ENCODE data around the gene MEOX1. TPM values are rescaled to one million over a fixed set of nuclear protein-coding genes. Genes with fewer than 3 reads are reported as not detected.

Gene MEOX1
- total and polyA plus RNA-seq, 2 of the 8 experiments (the other 6 are each of a cell fraction or from before 2014, with no cell fraction given): not detected

DNA sequence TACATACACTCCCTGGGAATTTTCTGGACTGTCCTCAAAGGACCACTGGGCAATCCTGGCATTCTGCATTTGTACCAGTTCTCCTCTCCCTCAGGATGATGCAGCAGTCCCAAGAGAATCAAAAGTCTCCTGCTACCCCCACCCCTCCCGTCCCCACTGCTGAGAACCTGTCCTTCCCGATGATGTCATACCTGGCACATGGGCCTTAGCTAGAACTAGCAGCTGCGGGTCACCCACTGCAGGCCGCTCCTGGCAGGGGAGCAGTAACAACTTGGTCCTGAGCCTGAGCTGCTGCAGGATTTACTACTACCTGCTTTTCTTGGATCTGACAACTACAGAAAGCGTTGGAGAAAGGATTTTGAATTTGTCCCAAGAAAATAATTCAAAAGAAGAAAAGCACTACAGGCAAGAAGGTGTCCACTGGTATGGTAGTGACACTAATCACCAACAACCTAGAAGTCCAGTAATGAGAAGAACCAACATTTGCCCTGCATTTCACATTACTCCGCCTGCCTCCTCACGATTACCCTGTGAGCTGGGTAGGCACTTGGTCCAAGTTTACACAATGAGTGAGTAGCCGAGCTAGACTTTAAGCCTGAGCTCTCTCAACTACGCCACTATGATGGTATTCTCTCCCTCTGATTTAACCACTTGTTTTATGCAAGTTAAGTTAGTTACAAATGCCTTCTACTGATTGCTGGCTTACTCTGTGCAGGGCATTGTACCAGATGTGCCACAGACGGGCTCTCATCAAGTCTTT lies 60.3 kb downstream of the MEOX1 start:
- CTCF ChIA-PET (ENCODE audit: partially characterized antibody): interaction anchor here (0.6 to 2.5 kb wide), 7 partner anchors 23 to 160 kb away, joined by 3 to 10 read pairs (median 5); no protein-coding TSS in a partner anchor
- no peak for FAIRE-seq
- no peak for TF ChIP-seq SAP30 (IDR thresholded peaks at IDR 0.05; ENCODE audit: insufficient read depth, insufficient replicate concordance, low read length)
- TF ChIP-seq, protein P1, sequence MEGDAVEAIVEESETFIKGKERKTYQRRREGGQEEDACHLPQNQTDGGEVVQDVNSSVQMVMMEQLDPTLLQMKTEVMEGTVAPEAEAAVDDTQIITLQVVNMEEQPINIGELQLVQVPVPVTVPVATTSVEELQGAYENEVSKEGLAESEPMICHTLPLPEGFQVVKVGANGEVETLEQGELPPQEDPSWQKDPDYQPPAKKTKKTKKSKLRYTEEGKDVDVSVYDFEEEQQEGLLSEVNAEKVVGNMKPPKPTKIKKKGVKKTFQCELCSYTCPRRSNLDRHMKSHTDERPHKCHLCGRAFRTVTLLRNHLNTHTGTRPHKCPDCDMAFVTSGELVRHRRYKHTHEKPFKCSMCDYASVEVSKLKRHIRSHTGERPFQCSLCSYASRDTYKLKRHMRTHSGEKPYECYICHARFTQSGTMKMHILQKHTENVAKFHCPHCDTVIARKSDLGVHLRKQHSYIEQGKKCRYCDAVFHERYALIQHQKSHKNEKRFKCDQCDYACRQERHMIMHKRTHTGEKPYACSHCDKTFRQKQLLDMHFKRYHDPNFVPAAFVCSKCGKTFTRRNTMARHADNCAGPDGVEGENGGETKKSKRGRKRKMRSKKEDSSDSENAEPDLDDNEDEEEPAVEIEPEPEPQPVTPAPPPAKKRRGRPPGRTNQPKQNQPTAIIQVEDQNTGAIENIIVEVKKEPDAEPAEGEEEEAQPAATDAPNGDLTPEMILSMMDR (IDR thresholded peaks at IDR 0.05; ENCODE audit: control extremely low read depth in 1 of 3, insufficient read depth in 1 of 3, low read depth in 1 of 3, low read length in 3 of 3): no peak
- TF ChIP-seq PHF8 (conservative IDR thresholded peaks at IDR 0.05; ENCODE audit: low read depth, low read length): no peak
- TF ChIP-seq KDM1A (IDR thresholded peaks at IDR 0.05; ENCODE audit: borderline replicate concordance, low read length): no peak
- no peak for TF ChIP-seq YY1 (IDR thresholded peaks at IDR 0.05; ENCODE audit: low read depth, low read length)
- no peak for TF ChIP-seq RFX5 (IDR thresholded peaks at IDR 0.05; ENCODE audit: borderline replicate concordance, low read depth, low read length)
- TF ChIP-seq TAF1 (IDR thresholded peaks at IDR 0.05; ENCODE audit: low read depth, low read length): no peak
- TF ChIP-seq, protein P2, sequence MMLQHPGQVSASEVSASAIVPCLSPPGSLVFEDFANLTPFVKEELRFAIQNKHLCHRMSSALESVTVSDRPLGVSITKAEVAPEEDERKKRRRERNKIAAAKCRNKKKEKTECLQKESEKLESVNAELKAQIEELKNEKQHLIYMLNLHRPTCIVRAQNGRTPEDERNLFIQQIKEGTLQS (IDR thresholded peaks at IDR 0.05; ENCODE audit: insufficient read depth, low read depth, low read length): no peak

More for the DNA sequence above, 60.3 kb downstream of the MEOX1 start:
- Histone ChIP-seq H3K23ac (ENCODE audit: insufficient read length) (no peak overlapping the region), H3K79me1 (ENCODE audit: low read depth, low read length) (no peaks in the 10 kb centered on the region), H3K36me3 (ENCODE audit: control insufficient read depth in 2 of 4, insufficient read depth in 4 of 4, low read length in 3 of 4) (no peaks in the 10 kb centered on the region), H3K4me2 (ENCODE audit: insufficient read depth in 1 of 2, low read depth in 2 of 2, low read length in 2 of 2) (no peak overlapping the region), H2BK5ac (ENCODE audit: low read depth, low read length) (no peak overlapping the region), H2AFZ (ENCODE audit: low read length) (no peak overlapping the region), H3K4ac (replicated peaks; ENCODE audit: insufficient read length, low read depth, low read length) (no peak overlapping the region), H3K9me3 (ENCODE audit: insufficient read depth in 2 of 2, low read depth in 1 of 2, low read length in 1 of 2) (no peaks in the 10 kb centered on the region), H2BK120ac (replicated peaks; ENCODE audit: low read depth, low read length) (no peak overlapping the region), H4K8ac (ENCODE audit: extremely low read depth, insufficient read depth, low read length) (peak overlapping the region; percentile 51; the same call in 1 of the 2 replicates), H2BK15ac (ENCODE audit: low read length) (0 out of 2 replicates have a peak overlapping the region, but pooled peaks have one; percentile 19), H3K9ac (replicated peaks in 1 of 4; ENCODE audit: extremely low read depth in 1 of 4, low read depth in 3 of 4, low read length in 3 of 4) (no peak overlapping the region), H3K79me2 (ENCODE audit: control insufficient read depth in 1 of 2, insufficient read depth in 2 of 2, low read length in 2 of 2) (no peaks in the 10 kb centered on the region), H4K91ac (replicated peaks; ENCODE audit: insufficient read length, low read length) (no peak overlapping the region), H2AK5ac (ENCODE audit: low read depth, low read length) (no peak overlapping the region), H4K5ac (ENCODE audit: insufficient read length, low read depth, low read length) (no peak overlapping the region), H3K27ac (ENCODE audit: low read depth, low read length) (no peak overlapping the region), H3K4me3 (ENCODE audit: extremely low read depth in 1 of 4, insufficient read depth in 2 of 4, low read depth in 3 of 4, low read length in 4 of 4) (no peak overlapping the region), H4K20me1 (replicated peaks in 1 of 2; ENCODE audit: control insufficient read depth in 1 of 2, insufficient read depth in 2 of 2, low read length in 2 of 2) (no peaks in the 10 kb centered on the region), H3K56ac (replicated peaks; ENCODE audit: insufficient read length, low read depth, low read length) (no peak overlapping the region), H3K18ac (ENCODE audit: extremely low read depth, low read length) (no peak overlapping the region; the same call in 1 of the 2 replicates), H3K23me2 (ENCODE audit: low read depth, low read length) (0 out of 2 replicates have a peak, but pooled peaks cover 1% of the 10 kb centered on the region), H2BK12ac (ENCODE audit: low read depth, low read length) (no peak overlapping the region), H3K27me3 (replicated peaks in 1 of 4; ENCODE audit: control insufficient read depth in 3 of 4, extremely low read depth in 1 of 4, insufficient read depth in 3 of 4, low read length in 3 of 4) (no peaks in the 10 kb centered on the region), H2BK20ac (ENCODE audit: low read length) (no peak overlapping the region), H3K4me1 (replicated peaks in 1 of 4; ENCODE audit: control insufficient read depth in 3 of 4, insufficient read depth in 4 of 4, low read length in 3 of 4) (no peaks in the 10 kb centered on the region; a peak in 3 of 7 replicates), H3K14ac (ENCODE audit: insufficient read length) (no peak overlapping the region)
- DNase-seq (ENCODE audit: low read depth in 1 of 2, low spot score in 2 of 2): no peak
- POLR2A ChIA-PET (ENCODE audit: partially characterized antibody): interaction anchor here (1.4 kb wide), 1 partner anchor 241 kb away, joined by 4 read pairs; no protein-coding TSS in a partner anchor
- 82% methylated on average over 10 of the region's 10 CpGs; no CpG with 5 or more reads in 1 of the 2 experiments for WGBS, 2 experiments (ENCODE audit: extremely low coverage in 1 of 2, insufficient coverage in 1 of 2, insufficient read length in 1 of 2, insufficient replicate concordance in 2 of 2, low coverage in 1 of 2, low lambda C conversion rate in 2 of 2, missing lambda C conversion rate in 1 of 2)
